Fibroblast of villous mesenchyme (primary cell): ENCODE results near the gene ETV1. TPM values are rescaled to one million over a fixed set of nuclear protein-coding genes. Genes with fewer than 3 reads are reported as not detected.

Source experiments
- DNase-seq: peaks from one replicate; pipeline ENCODE4 v3.0.0-alpha.2; 2010; ENCODE audit warnings: low read depth
- H3K4me3 ChIP-seq: 2 replicates; pipeline ENCODE4 v1.5.1; 2011; ENCODE audit warnings: low read depth, mild to moderate bottlenecking, low read length
- CTCF ChIP-seq: IDR thresholded peaks from 2 replicates; pipeline ENCODE4 v1.5.1; 2012; ENCODE audit warnings: low read depth, mild to moderate bottlenecking, low read length; ENCODE audit not compliant: insufficient read depth
- total RNA-seq: library from RNA; depleted of rRNA; stranded (reverse); fragments of >200 nt; gene quantifications from 2 replicates; pipeline ENCODE4 v1.2.3, GENCODE V29; 2012

The ETV1 gene
- total RNA-seq, 1 donor: 11.7 TPM

DNA sequence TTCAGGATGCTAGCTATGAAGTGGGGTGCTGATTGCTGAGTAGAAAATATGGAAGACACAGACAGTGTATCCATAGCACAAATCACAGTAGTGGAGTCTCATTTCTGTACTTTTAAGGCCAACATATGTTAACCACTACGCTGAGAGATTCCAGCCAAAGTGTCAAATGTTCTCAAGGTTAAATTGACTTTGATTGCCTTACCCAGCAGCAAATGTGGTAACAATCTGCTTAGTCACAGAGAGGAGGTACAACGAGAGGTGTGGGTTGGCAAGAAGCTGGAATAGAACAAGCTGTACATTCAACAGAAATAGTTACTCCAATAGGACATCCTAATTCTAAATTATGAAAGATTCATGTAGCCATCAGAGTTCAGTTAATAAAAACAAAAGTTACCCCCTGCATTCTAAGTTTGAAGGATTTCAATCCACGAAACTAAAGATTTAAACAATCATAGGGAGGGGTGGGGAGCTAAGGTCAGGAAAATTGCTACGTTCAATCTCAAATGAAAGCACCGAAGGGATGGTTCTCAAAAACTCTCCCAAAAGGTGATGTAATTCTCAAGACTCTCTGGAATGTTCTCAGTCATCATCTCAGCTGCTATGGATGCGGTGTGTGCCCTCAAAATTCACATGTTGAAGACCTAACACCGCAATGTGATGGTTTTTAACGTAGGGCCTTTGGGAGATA, 137.0 kb downstream of the ETV1 start:
- no peak for TF ChIP-seq CTCF
- peak; percentile 16 for DNase-seq
- no peak overlapping the region for H3K4me3 ChIP-seq

- no peak overlapping the region for H3K4me3 ChIP-seq
- peak; percentile 86 for DNase-seq
- no peak for TF ChIP-seq CTCF
These were observed 137.7 kb downstream of the ETV1 start for GRCh38 chr7:13851736-13852135.

GRCh38 chr7:13850185-13850752, 139.2 kb downstream of the ETV1 start:
- no peak overlapping the region for H3K4me3 ChIP-seq
- DNase-seq: peak; percentile 99
- no peak for TF ChIP-seq CTCF

GRCh38 chr7:13849163-13849892, 140.1 kb downstream of the ETV1 start:
- no peak overlapping the region for H3K4me3 ChIP-seq
- no peak for DNase-seq
- TF ChIP-seq CTCF: no peak

GRCh38 chr7:13848681-13849131, 140.8 kb downstream of the ETV1 start:
- no peak for TF ChIP-seq CTCF
- H3K4me3 ChIP-seq: no peak overlapping the region
- DNase-seq: peak; percentile 52

DNA sequence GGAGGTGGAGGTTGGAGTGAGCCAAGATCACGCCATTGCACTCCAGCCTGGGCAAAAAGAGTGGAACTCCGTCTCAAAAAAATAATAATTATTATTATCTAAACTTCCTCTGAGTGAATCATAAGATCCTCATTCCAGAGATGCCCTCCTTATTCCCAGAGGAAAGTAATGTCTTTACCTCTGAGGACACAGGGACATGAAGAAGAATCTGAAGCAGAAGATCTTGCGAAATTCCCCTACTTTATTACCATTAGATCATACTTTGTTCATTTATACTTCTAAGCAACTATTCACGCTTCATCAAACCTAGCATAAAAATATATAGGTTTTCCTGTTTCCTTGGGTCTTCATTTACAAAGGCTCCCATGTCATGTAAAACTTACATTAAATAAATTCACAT, 143.1 kb downstream of the ETV1 start:
- TF ChIP-seq CTCF: no peak
- no peak overlapping the region for H3K4me3 ChIP-seq
- DNase-seq: peak; percentile 41
